HG03558 (cell line): ENCODE measurements around the gene CDC42EP1.
"Not testable (repeated sequence)": the region's sequence is repeated elsewhere in the genome, so short reads cannot be mapped to it uniquely, and the experiment has no call there.

ENCODE experiments used
- ATAC-seq: cut with Tn5 transposase; IDR thresholded peaks from one replicate; pipeline ENCODE4 v1.9.1; 2021; ENCODE audit warnings: moderate number of reproducible peaks; ENCODE audit not compliant: unreplicated experiment; ENCODE audit errors: extremely low read depth

Gene CDC42EP1

GRCh38 chr22:37533995-37534394 lies 26.3 kb upstream of the CDC42EP1 start:
- ATAC-seq: no peak

GRCh38 chr22:37534445-37534844 lies 25.8 kb upstream of the CDC42EP1 start:
- no peak for ATAC-seq

GRCh38 chr22:37535159-37535558 lies 25.1 kb upstream of the CDC42EP1 start:
- no peak for ATAC-seq

- ATAC-seq: no peak
Measured at GRCh38 chr22:37538590-37539357, 21.5 kb upstream of the CDC42EP1 start.

- not testable (repeated sequence) for ATAC-seq
Measured at GRCh38 chr22:37539790-37540189, 20.5 kb upstream of the CDC42EP1 start.

GRCh38 chr22:37542416-37542815 lies 17.9 kb upstream of the CDC42EP1 start:
- not testable (repeated sequence) for ATAC-seq

- no peak for ATAC-seq
Measured at GRCh38 chr22:37542959-37543358, 17.3 kb upstream of the CDC42EP1 start.

- ATAC-seq: no peak
Measured at GRCh38 chr22:37544955-37545702, 15.2 kb upstream of the CDC42EP1 start.

- ATAC-seq: no peak
Measured at GRCh38 chr22:37545703-37546436, 14.4 kb upstream of the CDC42EP1 start.

GRCh38 chr22:37546437-37547250 lies 13.6 kb upstream of the CDC42EP1 start:
- ATAC-seq: no peak

GRCh38 chr22:37547251-37547741 lies 13.0 kb upstream of the CDC42EP1 start:
- ATAC-seq: no peak

GRCh38 chr22:37549704-37550059 lies 10.6 kb upstream of the CDC42EP1 start:
- ATAC-seq: no peak

- ATAC-seq: not testable (repeated sequence)
Measured at GRCh38 chr22:37550921-37551320, 9.4 kb upstream of the CDC42EP1 start.

GRCh38 chr22:37551981-37552380 lies 8.3 kb upstream of the CDC42EP1 start:
- ATAC-seq: no peak

- ATAC-seq: no peak
Measured at GRCh38 chr22:37552524-37553163, 7.6 kb upstream of the CDC42EP1 start.

- no peak for ATAC-seq
Measured at GRCh38 chr22:37553725-37554124, 6.6 kb upstream of the CDC42EP1 start.

- no peak for ATAC-seq
Measured at GRCh38 chr22:37555029-37555428, 5.3 kb upstream of the CDC42EP1 start.

GRCh38 chr22:37556710-37557109 lies 3.6 kb upstream of the CDC42EP1 start:
- ATAC-seq: no peak

GRCh38 chr22:37557321-37558001 lies 2.8 kb upstream of the CDC42EP1 start:
- no peak for ATAC-seq
